Ureter (tissue), 1 donor: ENCODE data around the gene VIPR2. TPM values are rescaled to one million over a fixed set of nuclear protein-coding genes. Genes with fewer than 3 reads are reported as not detected.

Experiments
- DNase-seq: peaks from one replicate; pipeline ENCODE4 v3.0.0-alpha.2; 2020; ENCODE audit warnings: low spot score
- total RNA-seq: library from RNA; stranded (reverse); gene quantifications from one replicate; pipeline ENCODE4 v1.2.4, GENCODE V29; 2023
- donor health status: DM: yes; HTN: yes; CAD: no.

VIPR2 gene
- total RNA-seq, 1 donor from 2014 or later: 4.8 TPM

- no peak for DNase-seq
Measured at GRCh38 chr7:159158125-159158887, 13.6 kb upstream of the VIPR2 start.

- DNase-seq: no peak
Measured at GRCh38 chr7:159157714-159158113, 13.0 kb upstream of the VIPR2 start.

- DNase-seq: no peak
Measured at GRCh38 chr7:159156436-159157245, 12.0 kb upstream of the VIPR2 start.

GRCh38 chr7:159155410-159155809, 10.7 kb upstream of the VIPR2 start:
- DNase-seq: no peak

- no peak for DNase-seq
Measured at GRCh38 chr7:159154243-159154642, 9.6 kb upstream of the VIPR2 start.

- DNase-seq: no peak
Measured at GRCh38 chr7:159153511-159153910, 8.8 kb upstream of the VIPR2 start.

GRCh38 chr7:159152816-159153215, 8.1 kb upstream of the VIPR2 start:
- DNase-seq: no peak

- DNase-seq: peak; percentile 36
Measured at GRCh38 chr7:159151231-159151630, 6.6 kb upstream of the VIPR2 start.

GRCh38 chr7:159149488-159149887, 4.8 kb upstream of the VIPR2 start:
- DNase-seq: no peak

GRCh38 chr7:159148430-159149395, 4.0 kb upstream of the VIPR2 start:
- DNase-seq: no peak

- DNase-seq: no peak
Measured at GRCh38 chr7:159147687-159148086, 3.0 kb upstream of the VIPR2 start.

- no peak for DNase-seq
Measured at GRCh38 chr7:159147246-159147645, 2.6 kb upstream of the VIPR2 start.

- no peak for DNase-seq
Measured at GRCh38 chr7:159146084-159146858, 1.6 kb upstream of the VIPR2 start.

GRCh38 chr7:159145490-159145855, 806 bp upstream of the VIPR2 start:
- DNase-seq: no peak

GRCh38 chr7:159143780-159144757, 598 bp downstream of the VIPR2 start:
- no peak for DNase-seq

GRCh38 chr7:159142730-159143129, 1.9 kb downstream of the VIPR2 start:
- no peak for DNase-seq

- DNase-seq: no peak
Measured at GRCh38 chr7:159142199-159142598, 2.5 kb downstream of the VIPR2 start.

- DNase-seq: no peak
Measured at GRCh38 chr7:159141660-159142059, 3.0 kb downstream of the VIPR2 start.

- DNase-seq: peak; percentile 36
Measured at GRCh38 chr7:159141167-159141566, 3.5 kb downstream of the VIPR2 start.
